ENCODE results near the gene PLEKHB1.

- TF ChIP-seq, protein P1, sequence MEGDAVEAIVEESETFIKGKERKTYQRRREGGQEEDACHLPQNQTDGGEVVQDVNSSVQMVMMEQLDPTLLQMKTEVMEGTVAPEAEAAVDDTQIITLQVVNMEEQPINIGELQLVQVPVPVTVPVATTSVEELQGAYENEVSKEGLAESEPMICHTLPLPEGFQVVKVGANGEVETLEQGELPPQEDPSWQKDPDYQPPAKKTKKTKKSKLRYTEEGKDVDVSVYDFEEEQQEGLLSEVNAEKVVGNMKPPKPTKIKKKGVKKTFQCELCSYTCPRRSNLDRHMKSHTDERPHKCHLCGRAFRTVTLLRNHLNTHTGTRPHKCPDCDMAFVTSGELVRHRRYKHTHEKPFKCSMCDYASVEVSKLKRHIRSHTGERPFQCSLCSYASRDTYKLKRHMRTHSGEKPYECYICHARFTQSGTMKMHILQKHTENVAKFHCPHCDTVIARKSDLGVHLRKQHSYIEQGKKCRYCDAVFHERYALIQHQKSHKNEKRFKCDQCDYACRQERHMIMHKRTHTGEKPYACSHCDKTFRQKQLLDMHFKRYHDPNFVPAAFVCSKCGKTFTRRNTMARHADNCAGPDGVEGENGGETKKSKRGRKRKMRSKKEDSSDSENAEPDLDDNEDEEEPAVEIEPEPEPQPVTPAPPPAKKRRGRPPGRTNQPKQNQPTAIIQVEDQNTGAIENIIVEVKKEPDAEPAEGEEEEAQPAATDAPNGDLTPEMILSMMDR (IDR thresholded peaks at IDR 0.05) = no peak
- TF ChIP-seq POLR2A (IDR thresholded peaks at IDR 0.05) = no peak
Observed at GRCh38 chr11:73663604-73664495, 17.5 kb downstream of the PLEKHB1 start.

Data from adrenal gland (tissue), 5 donors.